Measurements from ENCODE around the gene SMIM5. TPM values are rescaled to one million over a fixed set of nuclear protein-coding genes. Genes with fewer than 3 reads are reported as not detected.

Gene SMIM5
- total RNA-seq, 1 experiment from 2014 or later, result not detected

GRCh38 chr17:75642784-75643642 lies 9.8 kb downstream of the SMIM5 start:
- no peak for DNase-seq
- H3K4me1 ChIP-seq (ENCODE audit: low read length), result no peaks in the 10 kb centered on the region
- H3K27ac ChIP-seq (ENCODE audit: low read length), result no peak overlapping the region
- no peaks in the 10 kb centered on the region for H3K36me3 ChIP-seq (ENCODE audit: insufficient read depth, low read length)
- H3K9ac ChIP-seq (ENCODE audit: low read length), result no peak overlapping the region
- H3K4me2 ChIP-seq (ENCODE audit: low read depth, low read length, poor library complexity, severe bottlenecking), result no peak overlapping the region
- no peaks in the 10 kb centered on the region for H3K9me3 ChIP-seq (ENCODE audit: low read length)
- H2AFZ ChIP-seq (ENCODE audit: low read length), result no peak overlapping the region
- no peaks in the 10 kb centered on the region for H4K20me1 ChIP-seq (ENCODE audit: insufficient read depth, low read depth, low read length)
- no peak overlapping the region for H3K4me3 ChIP-seq (ENCODE audit: low read length)
- H3K27me3 ChIP-seq (ENCODE audit: low read length), result no peaks in the 10 kb centered on the region
- no peaks in the 10 kb centered on the region for H3K9me2 ChIP-seq (replicated peaks; ENCODE audit: insufficient read depth, low read length)
- H3K79me2 ChIP-seq (ENCODE audit: low read length), result no peaks in the 10 kb centered on the region

- Histone ChIP-seq H3K4me2 (ENCODE audit: low read depth, low read length, poor library complexity, severe bottlenecking) (no peak overlapping the region), H3K4me3 (ENCODE audit: low read length) (no peak overlapping the region), H3K4me1 (ENCODE audit: low read length) (no peaks in the 10 kb centered on the region), H3K9ac (ENCODE audit: low read length) (no peak overlapping the region), H3K27me3 (ENCODE audit: low read length) (no peaks in the 10 kb centered on the region), H4K20me1 (ENCODE audit: insufficient read depth, low read depth, low read length) (no peaks in the 10 kb centered on the region), H3K36me3 (ENCODE audit: insufficient read depth, low read length) (no peaks in the 10 kb centered on the region), H3K79me2 (ENCODE audit: low read length) (no peaks in the 10 kb centered on the region), H3K27ac (ENCODE audit: low read length) (no peak overlapping the region), H2AFZ (ENCODE audit: low read length) (no peak overlapping the region), H3K9me3 (ENCODE audit: low read length) (no peaks in the 10 kb centered on the region), H3K9me2 (replicated peaks; ENCODE audit: insufficient read depth, low read length) (no peaks in the 10 kb centered on the region)
- no peak for DNase-seq
Observed at GRCh38 chr17:75643643-75644017, 10.4 kb downstream of the SMIM5 start.

GRCh38 chr17:75645501-75645888 lies 12.3 kb downstream of the SMIM5 start:
- H3K4me2 ChIP-seq (ENCODE audit: low read depth, low read length, poor library complexity, severe bottlenecking), result no peak overlapping the region

GRCh38 chr17:75645889-75646637 lies 12.8 kb downstream of the SMIM5 start:
- no peaks in the 10 kb centered on the region for H3K79me2 ChIP-seq (ENCODE audit: low read length)
- H3K27ac ChIP-seq (ENCODE audit: low read length), result no peak overlapping the region
- no peaks in the 10 kb centered on the region for H3K9me3 ChIP-seq (ENCODE audit: low read length)
- no peak overlapping the region for H3K4me3 ChIP-seq (ENCODE audit: low read length)
- H3K9ac ChIP-seq (ENCODE audit: low read length), result no peak overlapping the region
- no peak overlapping the region for H3K4me2 ChIP-seq (ENCODE audit: low read depth, low read length, poor library complexity, severe bottlenecking)
- no peaks in the 10 kb centered on the region for H3K4me1 ChIP-seq (ENCODE audit: low read length)
- peaks cover 5% of the 10 kb centered on the region; the same call in 1 of the 2 replicates for H3K36me3 ChIP-seq (ENCODE audit: insufficient read depth, low read length)
- H3K27me3 ChIP-seq (ENCODE audit: low read length), result no peaks in the 10 kb centered on the region
- H4K20me1 ChIP-seq (ENCODE audit: insufficient read depth, low read depth, low read length), result no peaks in the 10 kb centered on the region
- no peak for DNase-seq
- H2AFZ ChIP-seq (ENCODE audit: low read length), result no peak overlapping the region
- no peaks in the 10 kb centered on the region for H3K9me2 ChIP-seq (replicated peaks; ENCODE audit: insufficient read depth, low read length)

More at GRCh38 chr17:75645501-75645888, 12.3 kb downstream of the SMIM5 start:
- H3K9ac ChIP-seq (ENCODE audit: low read length), result no peak overlapping the region
- H3K27ac ChIP-seq (ENCODE audit: low read length), result no peak overlapping the region
- H3K9me3 ChIP-seq (ENCODE audit: low read length), result no peaks in the 10 kb centered on the region
- no peaks in the 10 kb centered on the region for H3K9me2 ChIP-seq (replicated peaks; ENCODE audit: insufficient read depth, low read length)
- H3K27me3 ChIP-seq (ENCODE audit: low read length), result no peaks in the 10 kb centered on the region
- no peak overlapping the region for H3K4me3 ChIP-seq (ENCODE audit: low read length)
- H3K79me2 ChIP-seq (ENCODE audit: low read length), result no peaks in the 10 kb centered on the region
- no peaks in the 10 kb centered on the region for H3K36me3 ChIP-seq (ENCODE audit: insufficient read depth, low read length)
- no peak overlapping the region for H2AFZ ChIP-seq (ENCODE audit: low read length)
- no peaks in the 10 kb centered on the region for H4K20me1 ChIP-seq (ENCODE audit: insufficient read depth, low read depth, low read length)
- no peaks in the 10 kb centered on the region for H3K4me1 ChIP-seq (ENCODE audit: low read length)
- DNase-seq, result no peak

GRCh38 chr17:75646638-75646992 lies 13.4 kb downstream of the SMIM5 start:
- Histone ChIP-seq H3K9ac (ENCODE audit: low read length) (no peak overlapping the region), H2AFZ (ENCODE audit: low read length) (no peak overlapping the region)

GRCh38 chr17:75647061-75647460 lies 13.8 kb downstream of the SMIM5 start:
- peaks cover 5% of the 10 kb centered on the region; the same call in 1 of the 2 replicates for H3K36me3 ChIP-seq (ENCODE audit: insufficient read depth, low read length)
- no peaks in the 10 kb centered on the region for H3K9me2 ChIP-seq (replicated peaks; ENCODE audit: insufficient read depth, low read length)
- no peak overlapping the region for H3K9ac ChIP-seq (ENCODE audit: low read length)
- H4K20me1 ChIP-seq (ENCODE audit: insufficient read depth, low read depth, low read length), result no peaks in the 10 kb centered on the region
- DNase-seq, result no peak
- H3K79me2 ChIP-seq (ENCODE audit: low read length), result no peaks in the 10 kb centered on the region
- H2AFZ ChIP-seq (ENCODE audit: low read length), result no peak overlapping the region
- no peaks in the 10 kb centered on the region for H3K27me3 ChIP-seq (ENCODE audit: low read length)
- H3K4me1 ChIP-seq (ENCODE audit: low read length), result no peaks in the 10 kb centered on the region
- no peaks in the 10 kb centered on the region for H3K9me3 ChIP-seq (ENCODE audit: low read length)
- H3K4me3 ChIP-seq (ENCODE audit: low read length), result no peak overlapping the region
- no peak overlapping the region for H3K4me2 ChIP-seq (ENCODE audit: low read depth, low read length, poor library complexity, severe bottlenecking)
- no peak overlapping the region for H3K27ac ChIP-seq (ENCODE audit: low read length)

More at GRCh38 chr17:75646638-75646992, 13.4 kb downstream of the SMIM5 start:
- Histone ChIP-seq H4K20me1 (ENCODE audit: insufficient read depth, low read depth, low read length) (no peaks in the 10 kb centered on the region), H3K9me3 (ENCODE audit: low read length) (no peaks in the 10 kb centered on the region), H3K79me2 (ENCODE audit: low read length) (no peaks in the 10 kb centered on the region), H3K4me2 (ENCODE audit: low read depth, low read length, poor library complexity, severe bottlenecking) (no peak overlapping the region), H3K4me1 (ENCODE audit: low read length) (no peaks in the 10 kb centered on the region), H3K36me3 (ENCODE audit: insufficient read depth, low read length) (peaks cover 5% of the 10 kb centered on the region; the same call in 1 of the 2 replicates), H3K9me2 (replicated peaks; ENCODE audit: insufficient read depth, low read length) (no peaks in the 10 kb centered on the region), H3K27me3 (ENCODE audit: low read length) (no peaks in the 10 kb centered on the region), H3K27ac (ENCODE audit: low read length) (no peak overlapping the region), H3K4me3 (ENCODE audit: low read length) (no peak overlapping the region)
- DNase-seq, result no peak

- Histone ChIP-seq H3K9ac (ENCODE audit: low read length) (no peak overlapping the region), H3K79me2 (ENCODE audit: low read length) (no peaks in the 10 kb centered on the region), H3K9me2 (replicated peaks; ENCODE audit: insufficient read depth, low read length) (no peaks in the 10 kb centered on the region), H3K36me3 (ENCODE audit: insufficient read depth, low read length) (peaks cover 5% of the 10 kb centered on the region; the same call in 1 of the 2 replicates), H3K27me3 (ENCODE audit: low read length) (no peaks in the 10 kb centered on the region), H3K4me1 (ENCODE audit: low read length) (peaks cover 2% of the 10 kb centered on the region; the same call in 1 of the 2 replicates), H3K4me3 (ENCODE audit: low read length) (no peak overlapping the region), H3K9me3 (ENCODE audit: low read length) (no peaks in the 10 kb centered on the region), H2AFZ (ENCODE audit: low read length) (no peak overlapping the region), H3K27ac (ENCODE audit: low read length) (no peak overlapping the region), H3K4me2 (ENCODE audit: low read depth, low read length, poor library complexity, severe bottlenecking) (no peak overlapping the region), H4K20me1 (ENCODE audit: insufficient read depth, low read depth, low read length) (no peaks in the 10 kb centered on the region)
- no peak for DNase-seq
Observed at GRCh38 chr17:75647921-75648320, 14.7 kb downstream of the SMIM5 start.

GRCh38 chr17:75649687-75650086 lies 16.5 kb downstream of the SMIM5 start:
- H3K4me3 ChIP-seq (ENCODE audit: low read length), result no peak overlapping the region
- H3K36me3 ChIP-seq (ENCODE audit: insufficient read depth, low read length), result peaks cover 5% of the 10 kb centered on the region; the same call in 1 of the 2 replicates
- no peak for DNase-seq
- no peaks in the 10 kb centered on the region for H4K20me1 ChIP-seq (ENCODE audit: insufficient read depth, low read depth, low read length)
- no peaks in the 10 kb centered on the region for H3K79me2 ChIP-seq (ENCODE audit: low read length)
- no peaks in the 10 kb centered on the region for H3K9me2 ChIP-seq (replicated peaks; ENCODE audit: insufficient read depth, low read length)
- H3K9me3 ChIP-seq (ENCODE audit: low read length), result no peaks in the 10 kb centered on the region
- H3K4me1 ChIP-seq (ENCODE audit: low read length), result peaks cover 2% of the 10 kb centered on the region; the same call in 1 of the 2 replicates
- no peak overlapping the region for H3K9ac ChIP-seq (ENCODE audit: low read length)
- no peaks in the 10 kb centered on the region for H3K27me3 ChIP-seq (ENCODE audit: low read length)
- no peak overlapping the region for H2AFZ ChIP-seq (ENCODE audit: low read length)
- no peak overlapping the region for H3K4me2 ChIP-seq (ENCODE audit: low read depth, low read length, poor library complexity, severe bottlenecking)
- no peak overlapping the region for H3K27ac ChIP-seq (ENCODE audit: low read length)
